Measurements from ENCODE around the gene ZNF316. TPM values are rescaled to one million over a fixed set of nuclear protein-coding genes. Genes with fewer than 3 reads are reported as not detected.

Gene ZNF316
- total RNA-seq, 6 experiments from 2014 or later = 13.4 to 17.0 (median 15.0) TPM

DNA sequence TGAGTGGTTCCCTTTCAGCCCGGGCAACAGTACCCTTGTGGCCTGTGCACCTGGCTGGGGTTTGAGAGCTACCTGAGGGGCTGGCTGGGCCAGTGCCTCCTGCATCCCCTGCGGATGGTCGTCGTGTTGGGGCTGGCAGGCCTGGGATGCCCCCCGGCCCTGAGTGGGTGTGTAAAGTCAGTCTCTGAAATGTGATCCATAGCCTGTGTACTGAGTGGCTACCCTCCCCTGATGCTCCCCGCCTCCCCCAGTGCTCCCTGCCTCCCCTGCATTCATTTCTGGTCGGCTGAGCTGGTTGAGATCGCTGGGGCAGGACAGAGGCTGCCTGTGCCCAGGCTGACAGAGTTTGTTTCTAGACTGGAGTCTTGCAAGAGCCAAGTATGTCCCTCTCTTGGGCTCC is 9.3 kb downstream of the ZNF316 start:
- no peaks in the 10 kb centered on the region for H3K27me3 Mint-ChIP-seq (ENCODE audit: insufficient read depth)
- peaks cover 25% of the 10 kb centered on the region for H3K36me3 Mint-ChIP-seq (ENCODE audit: low read depth)
- TF ChIP-seq, protein P1, sequence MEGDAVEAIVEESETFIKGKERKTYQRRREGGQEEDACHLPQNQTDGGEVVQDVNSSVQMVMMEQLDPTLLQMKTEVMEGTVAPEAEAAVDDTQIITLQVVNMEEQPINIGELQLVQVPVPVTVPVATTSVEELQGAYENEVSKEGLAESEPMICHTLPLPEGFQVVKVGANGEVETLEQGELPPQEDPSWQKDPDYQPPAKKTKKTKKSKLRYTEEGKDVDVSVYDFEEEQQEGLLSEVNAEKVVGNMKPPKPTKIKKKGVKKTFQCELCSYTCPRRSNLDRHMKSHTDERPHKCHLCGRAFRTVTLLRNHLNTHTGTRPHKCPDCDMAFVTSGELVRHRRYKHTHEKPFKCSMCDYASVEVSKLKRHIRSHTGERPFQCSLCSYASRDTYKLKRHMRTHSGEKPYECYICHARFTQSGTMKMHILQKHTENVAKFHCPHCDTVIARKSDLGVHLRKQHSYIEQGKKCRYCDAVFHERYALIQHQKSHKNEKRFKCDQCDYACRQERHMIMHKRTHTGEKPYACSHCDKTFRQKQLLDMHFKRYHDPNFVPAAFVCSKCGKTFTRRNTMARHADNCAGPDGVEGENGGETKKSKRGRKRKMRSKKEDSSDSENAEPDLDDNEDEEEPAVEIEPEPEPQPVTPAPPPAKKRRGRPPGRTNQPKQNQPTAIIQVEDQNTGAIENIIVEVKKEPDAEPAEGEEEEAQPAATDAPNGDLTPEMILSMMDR (IDR thresholded peaks at IDR 0.05) = no peak
- no peak overlapping the region for H3K4me3 Mint-ChIP-seq
- H3K27ac Mint-ChIP-seq = no peak overlapping the region
- no peak for DNase-seq
- H3K9me3 Mint-ChIP-seq = peaks cover 16% of the 10 kb centered on the region
- H3K4me1 Mint-ChIP-seq (ENCODE audit: low read depth) = no peaks in the 10 kb centered on the region

DNA sequence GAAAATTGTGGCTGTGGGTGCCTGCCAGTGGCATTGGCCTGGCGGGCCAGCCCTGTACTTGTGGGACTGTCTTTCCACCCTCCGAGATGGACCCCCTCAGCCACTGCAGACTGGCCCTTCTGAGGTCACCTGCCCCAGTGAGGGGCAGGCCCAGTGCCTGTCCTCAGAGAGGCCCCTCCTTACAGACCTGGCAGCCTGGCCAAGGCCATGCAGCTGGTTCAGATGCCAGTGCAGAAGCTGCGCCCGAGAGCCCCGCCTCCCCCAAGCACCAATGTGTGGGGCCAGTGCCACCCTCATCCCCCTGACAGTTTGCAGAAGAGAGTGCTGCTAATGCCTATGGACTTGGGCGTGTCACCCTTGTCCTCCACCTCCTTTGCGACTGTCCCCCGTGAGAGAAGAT is 10.0 kb downstream of the ZNF316 start:
- Mint-ChIP-seq H3K4me3 (no peak overlapping the region), H3K27ac (no peak overlapping the region), H3K27me3 (ENCODE audit: insufficient read depth) (no peaks in the 10 kb centered on the region), H3K9me3 (peaks cover 22% of the 10 kb centered on the region), H3K4me1 (ENCODE audit: low read depth) (no peaks in the 10 kb centered on the region), H3K36me3 (ENCODE audit: low read depth) (peaks cover 30% of the 10 kb centered on the region)
- TF ChIP-seq, protein P1 (IDR thresholded peaks at IDR 0.05) = no peak
- DNase-seq = no peak

DNA sequence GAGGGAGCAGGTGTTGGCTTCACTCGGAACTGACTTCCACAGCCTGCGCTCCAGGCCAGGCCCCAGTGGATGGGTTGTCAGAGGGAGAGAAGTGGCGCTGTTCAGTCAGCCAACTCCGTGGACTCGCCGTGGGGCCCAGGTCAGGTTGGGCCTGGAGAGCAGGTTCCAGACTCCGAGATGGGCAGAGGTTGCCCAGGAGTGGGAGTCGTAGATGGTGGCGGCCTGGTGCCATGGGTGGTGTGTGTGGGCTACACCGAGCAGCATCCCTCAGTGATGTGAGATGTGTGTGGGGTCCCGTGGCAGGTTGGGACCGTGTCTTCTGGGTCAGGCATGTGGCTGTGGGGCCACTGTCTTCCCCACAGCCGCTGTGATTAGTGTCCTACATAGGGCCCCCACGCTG is 10.4 kb downstream of the ZNF316 start:
- TF ChIP-seq, protein P1 (IDR thresholded peaks at IDR 0.05) = no peak
- DNase-seq = no peak
- H3K27ac Mint-ChIP-seq = no peak overlapping the region
- H3K36me3 Mint-ChIP-seq (ENCODE audit: low read depth) = peaks cover 31% of the 10 kb centered on the region
- no peaks in the 10 kb centered on the region for H3K4me1 Mint-ChIP-seq (ENCODE audit: low read depth)
- H3K27me3 Mint-ChIP-seq (ENCODE audit: insufficient read depth) = no peaks in the 10 kb centered on the region
- peaks cover 24% of the 10 kb centered on the region for H3K9me3 Mint-ChIP-seq
- H3K4me3 Mint-ChIP-seq = no peak overlapping the region

DNA sequence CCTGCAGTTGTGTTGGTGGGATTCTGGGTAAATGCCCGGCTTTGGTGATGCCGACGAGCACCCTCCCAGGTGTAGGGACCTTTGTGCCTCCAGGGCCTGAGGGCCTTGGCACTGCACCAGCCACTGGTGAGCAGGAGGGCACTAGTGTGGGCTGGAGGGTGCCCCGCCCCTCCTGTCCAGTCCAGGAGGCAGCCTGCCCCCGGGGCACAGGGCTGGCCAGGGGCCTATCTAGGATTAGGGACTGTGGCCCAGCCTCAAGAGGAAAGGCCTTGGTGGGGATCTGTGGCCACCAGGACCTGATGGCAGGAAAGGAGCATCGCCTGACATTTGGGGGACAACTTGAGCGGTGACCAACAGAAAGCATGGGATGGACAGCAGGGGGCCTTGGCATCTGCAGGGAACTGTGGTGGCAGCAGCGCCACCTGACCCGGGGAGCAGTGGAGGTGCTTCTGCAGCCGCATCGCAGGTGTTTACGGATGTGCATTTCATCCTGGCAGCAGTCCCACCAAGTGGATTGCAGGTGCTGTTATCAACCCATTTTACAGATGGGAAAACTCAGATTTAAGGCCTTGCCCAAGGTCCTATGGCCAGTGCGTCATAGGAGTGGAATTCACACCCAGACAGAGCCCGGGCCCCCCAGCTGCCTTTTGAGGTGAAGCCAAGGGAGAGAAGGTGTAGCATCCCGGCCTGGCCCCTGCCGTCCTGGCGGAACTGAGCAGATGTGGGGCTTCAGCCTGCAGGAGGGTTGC is 11.1 kb downstream of the ZNF316 start:
- Mint-ChIP-seq H3K36me3 (ENCODE audit: low read depth) (peaks cover 31% of the 10 kb centered on the region), H3K27me3 (ENCODE audit: insufficient read depth) (no peaks in the 10 kb centered on the region), H3K4me3 (no peak overlapping the region), H3K4me1 (ENCODE audit: low read depth) (no peaks in the 10 kb centered on the region), H3K27ac (no peak overlapping the region), H3K9me3 (peaks cover 24% of the 10 kb centered on the region)
- DNase-seq = no peak
- TF ChIP-seq, protein P1 (IDR thresholded peaks at IDR 0.05) = no peak; the same call in 1 of the 2 replicates

DNA sequence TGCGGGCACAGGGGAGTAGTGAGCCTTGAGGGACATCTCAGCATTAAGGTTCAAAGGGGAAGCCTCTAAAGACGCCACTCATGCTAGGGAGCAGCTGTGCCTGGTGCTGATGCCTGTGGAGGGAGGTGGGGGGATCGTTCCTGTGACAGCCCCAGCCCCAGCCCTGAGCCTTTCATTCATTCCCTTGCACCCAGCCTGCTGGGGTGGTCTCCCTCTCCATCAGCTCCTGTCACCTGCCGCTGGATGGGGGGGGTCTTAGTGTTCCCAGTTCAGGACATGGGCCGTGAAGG is 11.6 kb downstream of the ZNF316 start:
- Mint-ChIP-seq H3K4me3 (no peak overlapping the region), H3K4me1 (ENCODE audit: low read depth) (no peaks in the 10 kb centered on the region), H3K27ac (no peak overlapping the region), H3K36me3 (ENCODE audit: low read depth) (peaks cover 31% of the 10 kb centered on the region), H3K27me3 (ENCODE audit: insufficient read depth) (no peaks in the 10 kb centered on the region), H3K9me3 (peaks cover 24% of the 10 kb centered on the region)
- no peak for DNase-seq
- TF ChIP-seq, protein P1 (IDR thresholded peaks at IDR 0.05) = no peak

Data from HFFc6 (cell line).